ENCODE measurements around the gene SH3D19.

DNA sequence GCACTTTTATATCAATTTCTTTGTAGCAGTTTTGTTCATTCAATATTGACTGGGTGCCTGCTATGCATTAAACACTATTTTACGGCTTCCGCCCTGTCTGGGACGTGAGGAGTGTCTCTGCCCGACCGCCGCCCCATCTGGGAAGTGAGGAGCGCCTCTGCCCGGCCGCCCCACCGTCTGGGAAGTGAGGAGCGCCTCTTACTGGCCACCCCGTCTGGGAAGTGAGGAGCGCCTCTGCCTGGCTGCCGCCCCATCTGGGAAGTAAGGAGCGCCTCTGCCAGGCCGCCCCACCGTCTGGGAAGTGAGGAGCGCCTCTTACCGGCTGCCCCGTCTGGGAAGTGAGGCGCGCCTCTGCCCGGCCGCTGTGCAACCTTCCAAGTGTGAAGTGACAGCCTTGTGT, 157.8 kb downstream of the SH3D19 start:
- no peak for TF ChIP-seq EZH2 (IDR thresholded peaks at IDR 0.05)
- TF ChIP-seq, protein P1, sequence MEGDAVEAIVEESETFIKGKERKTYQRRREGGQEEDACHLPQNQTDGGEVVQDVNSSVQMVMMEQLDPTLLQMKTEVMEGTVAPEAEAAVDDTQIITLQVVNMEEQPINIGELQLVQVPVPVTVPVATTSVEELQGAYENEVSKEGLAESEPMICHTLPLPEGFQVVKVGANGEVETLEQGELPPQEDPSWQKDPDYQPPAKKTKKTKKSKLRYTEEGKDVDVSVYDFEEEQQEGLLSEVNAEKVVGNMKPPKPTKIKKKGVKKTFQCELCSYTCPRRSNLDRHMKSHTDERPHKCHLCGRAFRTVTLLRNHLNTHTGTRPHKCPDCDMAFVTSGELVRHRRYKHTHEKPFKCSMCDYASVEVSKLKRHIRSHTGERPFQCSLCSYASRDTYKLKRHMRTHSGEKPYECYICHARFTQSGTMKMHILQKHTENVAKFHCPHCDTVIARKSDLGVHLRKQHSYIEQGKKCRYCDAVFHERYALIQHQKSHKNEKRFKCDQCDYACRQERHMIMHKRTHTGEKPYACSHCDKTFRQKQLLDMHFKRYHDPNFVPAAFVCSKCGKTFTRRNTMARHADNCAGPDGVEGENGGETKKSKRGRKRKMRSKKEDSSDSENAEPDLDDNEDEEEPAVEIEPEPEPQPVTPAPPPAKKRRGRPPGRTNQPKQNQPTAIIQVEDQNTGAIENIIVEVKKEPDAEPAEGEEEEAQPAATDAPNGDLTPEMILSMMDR (IDR thresholded peaks at IDR 0.05) = no peak
- TF ChIP-seq EZH2phosphoT487 (IDR thresholded peaks at IDR 0.05) = no peak
